HuH-7 (cell line): ENCODE results near the gene SPTA1.
"Not testable (repeated sequence)": the region's sequence is repeated elsewhere in the genome, so short reads cannot be mapped to it uniquely, and the experiment has no call there.

Experiments used
- DNase-seq: peaks from one replicate; pipeline ENCODE4 v3.0.0; 2011; ENCODE audit warnings: low spot score

Gene SPTA1

GRCh38 chr1:158686111-158687009 is at the start of gene SPTA1:
TSS of gene SPTA1 (minus strand) at chr1:158686715. CDS start at chr1:158686517, 198 bp downstream.
- no peak for DNase-seq

- no peak for DNase-seq
These were observed 49.3 kb upstream of the SPTA1 start for GRCh38 chr1:158735848-158736247.

- no peak for DNase-seq
These were observed 46.0 kb upstream of the SPTA1 start for GRCh38 chr1:158732524-158732923.

- no peak for DNase-seq
These were observed 45.2 kb upstream of the SPTA1 start for GRCh38 chr1:158731707-158732106.

- no peak for DNase-seq
These were observed 43.9 kb upstream of the SPTA1 start for GRCh38 chr1:158730453-158730852.

- no peak for DNase-seq
These were observed 42.2 kb upstream of the SPTA1 start for GRCh38 chr1:158728510-158729225.

GRCh38 chr1:158724442-158724841 is 37.9 kb upstream of the SPTA1 start:
- DNase-seq, result no peak

- no peak for DNase-seq
These were observed 34.1 kb upstream of the SPTA1 start, which contains the start of gene OR6K3 for GRCh38 chr1:158720620-158721019. TSS of gene OR6K3 (minus strand) at chr1:158720720. CDS start at chr1:158718115, 2,605 bp downstream.

- no peak for DNase-seq
These were observed 33.1 kb upstream of the SPTA1 start for GRCh38 chr1:158719664-158720063.

- DNase-seq, result no peak
These were observed 30.8 kb upstream of the SPTA1 start for GRCh38 chr1:158717344-158717743.

- DNase-seq, result no peak
These were observed 29.8 kb upstream of the SPTA1 start for GRCh38 chr1:158716335-158716734.

GRCh38 chr1:158714754-158715153 is 28.2 kb upstream of the SPTA1 start:
- DNase-seq, result no peak

- no peak for DNase-seq
These were observed 24.6 kb upstream of the SPTA1 start for GRCh38 chr1:158711098-158711497.

GRCh38 chr1:158706096-158706495 is 19.6 kb upstream of the SPTA1 start:
- no peak for DNase-seq

- no peak for DNase-seq
These were observed 14.0 kb upstream of the SPTA1 start, which contains the start of gene OR6K2 for GRCh38 chr1:158700552-158700951. TSS of gene OR6K2 (minus strand) at chr1:158700652. CDS start at chr1:158700652, 0 bp downstream.

- DNase-seq, result no peak
These were observed 8.1 kb upstream of the SPTA1 start for GRCh38 chr1:158694596-158694995.

- DNase-seq, result no peak
These were observed 5.8 kb upstream of the SPTA1 start for GRCh38 chr1:158692356-158692755.

- no peak for DNase-seq
These were observed 5.4 kb upstream of the SPTA1 start for GRCh38 chr1:158691907-158692306.

GRCh38 chr1:158691149-158691548 is 4.6 kb upstream of the SPTA1 start:
- not testable (repeated sequence) for DNase-seq

DNA sequence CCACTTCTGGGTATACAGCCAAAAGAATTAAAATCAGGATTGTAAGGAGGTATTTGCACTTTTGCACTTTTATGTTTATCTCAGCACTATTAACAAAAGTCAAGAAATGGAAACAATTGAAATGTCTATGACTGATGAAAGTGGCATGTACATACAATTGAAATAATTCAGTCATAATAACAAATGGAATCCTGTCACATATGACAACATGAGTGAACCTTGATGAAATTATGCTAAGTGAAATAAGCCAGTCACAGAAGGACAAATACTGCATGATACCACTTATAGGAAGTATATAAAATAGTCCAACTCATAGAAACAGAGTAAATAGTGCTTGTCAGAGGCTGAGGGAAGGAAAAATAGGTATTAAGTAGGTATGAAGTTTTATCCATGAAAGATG is 3.4 kb upstream of the SPTA1 start:
- DNase-seq, result no peak

- DNase-seq, result no peak
These were observed 2.6 kb upstream of the SPTA1 start for GRCh38 chr1:158689110-158689509.

DNA sequence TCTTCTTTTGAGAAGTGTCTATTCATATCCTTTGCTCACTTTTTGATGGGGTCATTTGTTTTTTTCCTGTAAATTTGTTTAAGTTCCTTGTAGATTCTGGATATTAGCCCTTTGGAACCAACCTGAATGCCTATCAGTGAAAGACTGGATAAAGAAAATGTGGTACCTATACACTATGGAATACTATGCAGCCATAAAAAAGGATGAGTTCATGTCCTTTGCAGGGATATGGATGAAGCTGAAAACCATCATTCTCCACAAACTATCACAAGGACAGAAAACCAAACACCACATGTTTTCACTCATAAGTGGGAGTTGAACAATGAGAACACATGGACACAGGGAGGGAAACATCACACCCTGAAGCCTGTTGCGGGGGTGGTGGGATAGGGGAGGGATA is 1.8 kb upstream of the SPTA1 start:
- DNase-seq, result not testable (repeated sequence)

GRCh38 chr1:158687037-158687436 is 522 bp upstream of the SPTA1 start:
- no peak for DNase-seq
